Esophagus muscularis mucosa (tissue), 3 donors: ENCODE measurements around the gene DOK7.

ENCODE experiments used
- CTCF ChIP-seq, 3 experiments: fragments of 200-600 bp in 2 of 3; fragments of 450-650 bp in 1 of 3; sonication (generic) in 2 of 3; IDR thresholded peaks; one replicate each; pipeline ENCODE4 v1.5.1; 2017 to 2019; ENCODE audit warnings: antibody characterized with exemption in 3 of 3, mild to moderate bottlenecking in 2 of 3, moderate library complexity in 1 of 3
- POLR2A ChIP-seq: fragments of 450-650 bp; IDR thresholded peaks from one replicate; pipeline ENCODE4 v1.6.1; 2017; ENCODE audit warnings: antibody characterized with exemption, moderate library complexity, mild to moderate bottlenecking, low read depth
- POLR2AphosphoS5 ChIP-seq, 2 donors: sonication (generic); formaldehyde crosslinking; IDR thresholded peaks; one replicate each; pipeline ENCODE4 v1.6.1; 2017; ENCODE audit warnings: antibody characterized with exemption in 2 of 2

DNA sequence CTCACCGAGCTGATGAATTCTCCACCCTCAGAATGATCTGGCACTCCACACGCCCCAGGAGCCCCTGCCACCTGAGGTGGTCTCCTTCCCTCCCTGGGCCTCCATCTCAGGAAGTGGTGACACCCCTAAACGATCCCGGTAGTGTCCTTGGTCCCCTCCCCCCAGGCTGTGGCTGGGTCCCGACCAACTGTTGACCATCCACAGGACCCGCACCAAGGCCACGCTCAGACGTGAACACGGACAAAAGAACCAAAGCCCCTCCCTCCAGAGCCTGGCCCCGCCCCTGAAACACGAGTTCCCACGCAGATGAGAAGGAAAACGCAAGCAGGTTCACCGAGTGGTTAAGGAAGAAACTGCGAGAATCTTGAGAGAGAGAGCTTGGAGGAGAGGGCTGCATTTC is 52.5 kb downstream of the DOK7 start:
- TF ChIP-seq POLR2AphosphoS5 (IDR thresholded peaks at IDR 0.05) = no peak
- TF ChIP-seq CTCF (IDR thresholded peaks at IDR 0.05) = no peak
- TF ChIP-seq POLR2A = no peak
